ENCODE data around the gene HES4.
"Not testable (repeated sequence)": the region's sequence is repeated elsewhere in the genome, so short reads cannot be mapped to it uniquely, and the experiment has no call there.

The HES4 gene

GRCh38 chr1:1033731-1034438 lies 34.0 kb upstream of the HES4 start:
- Histone ChIP-seq H3K9ac (ENCODE audit: low read depth in 1 of 2, low read length in 2 of 2) (no peak overlapping the region), H3K27me3 (ENCODE audit: control insufficient read depth in 1 of 2, insufficient read depth in 2 of 2, low read length in 2 of 2) (peaks cover 14 to 26% of the 10 kb centered on the region in 2 donors), H3K4me3 (ENCODE audit: low read depth in 1 of 2, low read length in 2 of 2) (no peak overlapping the region), H3K27ac (ENCODE audit: low read depth, low read length) (no peak overlapping the region), H3K4me1 (ENCODE audit: control insufficient read depth in 1 of 2, insufficient read depth in 2 of 2, low read length in 2 of 2) (peaks cover 9 to 17% of the 10 kb centered on the region in 2 donors), H3K36me3 (ENCODE audit: control insufficient read depth in 1 of 2, insufficient read depth in 2 of 2, low read length in 2 of 2) (no peaks in the 10 kb centered on the region), H3K9me3 (ENCODE audit: control insufficient read depth in 1 of 2, low read length in 2 of 2) (no peaks in the 10 kb centered on the region)

- Histone ChIP-seq H3K36me3 (ENCODE audit: control insufficient read depth in 1 of 2, insufficient read depth in 2 of 2, low read length in 2 of 2) (no peaks in the 10 kb centered on the region), H3K9me3 (ENCODE audit: control insufficient read depth in 1 of 2, low read length in 2 of 2) (no peaks in the 10 kb centered on the region), H3K4me1 (ENCODE audit: control insufficient read depth in 1 of 2, insufficient read depth in 2 of 2, low read length in 2 of 2) (peaks cover 9 to 12% of the 10 kb centered on the region in 2 donors), H3K27me3 (ENCODE audit: control insufficient read depth in 1 of 2, insufficient read depth in 2 of 2, low read length in 2 of 2) (peaks cover 9 to 19% of the 10 kb centered on the region in 2 donors), H3K27ac (ENCODE audit: low read depth, low read length) (no peak overlapping the region), H3K9ac (ENCODE audit: low read depth in 1 of 2, low read length in 2 of 2) (peak overlapping the region in 1 of 2 donors; percentile 4), H3K4me3 (ENCODE audit: low read depth in 1 of 2, low read length in 2 of 2) (peak overlapping the region; percentile 51 to 55)
These were observed 33.2 kb upstream of the HES4 start for GRCh38 chr1:1033009-1033587.

GRCh38 chr1:1032424-1032823 lies 32.5 kb upstream of the HES4 start:
- Histone ChIP-seq H3K4me1 (ENCODE audit: control insufficient read depth in 1 of 2, insufficient read depth in 2 of 2, low read length in 2 of 2) (peaks cover 9 to 12% of the 10 kb centered on the region in 2 donors), H3K9ac (ENCODE audit: low read depth in 1 of 2, low read length in 2 of 2) (peak overlapping the region in 1 of 2 donors; percentile 4), H3K36me3 (ENCODE audit: control insufficient read depth in 1 of 2, insufficient read depth in 2 of 2, low read length in 2 of 2) (peaks cover 0 to 2% of the 10 kb centered on the region in 2 donors), H3K9me3 (ENCODE audit: control insufficient read depth in 1 of 2, low read length in 2 of 2) (no peaks in the 10 kb centered on the region), H3K27me3 (ENCODE audit: control insufficient read depth in 1 of 2, insufficient read depth in 2 of 2, low read length in 2 of 2) (peaks cover 7 to 13% of the 10 kb centered on the region in 2 donors), H3K4me3 (ENCODE audit: low read depth in 1 of 2, low read length in 2 of 2) (peak overlapping the region; percentile 51 to 55), H3K27ac (ENCODE audit: low read depth, low read length) (no peak overlapping the region)

- H3K4me3 ChIP-seq (ENCODE audit: low read depth in 1 of 2, low read length in 2 of 2), result no peak overlapping the region
- peaks cover 9 to 12% of the 10 kb centered on the region in 2 donors for H3K4me1 ChIP-seq (ENCODE audit: control insufficient read depth in 1 of 2, insufficient read depth in 2 of 2, low read length in 2 of 2)
- peaks cover 7% of the 10 kb centered on the region in 2 donors for H3K27me3 ChIP-seq (ENCODE audit: control insufficient read depth in 1 of 2, insufficient read depth in 2 of 2, low read length in 2 of 2)
- H3K9me3 ChIP-seq (ENCODE audit: control insufficient read depth in 1 of 2, low read length in 2 of 2), result no peaks in the 10 kb centered on the region
- no peak overlapping the region for H3K27ac ChIP-seq (ENCODE audit: low read depth, low read length)
- H3K9ac ChIP-seq (ENCODE audit: low read depth in 1 of 2, low read length in 2 of 2), result no peak overlapping the region
- H3K36me3 ChIP-seq (ENCODE audit: control insufficient read depth in 1 of 2, insufficient read depth in 2 of 2, low read length in 2 of 2), result peaks cover 0 to 3% of the 10 kb centered on the region in 2 donors
These were observed 31.9 kb upstream of the HES4 start for GRCh38 chr1:1031659-1032235.

GRCh38 chr1:1030867-1031658 lies 31.2 kb upstream of the HES4 start:
- not testable (repeated sequence) for H3K27ac ChIP-seq (ENCODE audit: low read depth, low read length); H3K4me3 ChIP-seq (ENCODE audit: low read depth in 1 of 2, low read length in 2 of 2); H3K36me3 ChIP-seq (ENCODE audit: control insufficient read depth in 1 of 2, insufficient read depth in 2 of 2, low read length in 2 of 2); H3K9me3 ChIP-seq (ENCODE audit: control insufficient read depth in 1 of 2, low read length in 2 of 2); H3K9ac ChIP-seq (ENCODE audit: low read depth in 1 of 2, low read length in 2 of 2); H3K27me3 ChIP-seq (ENCODE audit: control insufficient read depth in 1 of 2, insufficient read depth in 2 of 2, low read length in 2 of 2)
- peaks cover 9 to 12% of the 10 kb centered on the region in 2 donors for H3K4me1 ChIP-seq (ENCODE audit: control insufficient read depth in 1 of 2, insufficient read depth in 2 of 2, low read length in 2 of 2)

- H3K36me3 ChIP-seq (ENCODE audit: control insufficient read depth in 1 of 2, insufficient read depth in 2 of 2, low read length in 2 of 2), result peaks cover 0 to 3% of the 10 kb centered on the region in 2 donors
- no peaks in the 10 kb centered on the region for H3K9me3 ChIP-seq (ENCODE audit: control insufficient read depth in 1 of 2, low read length in 2 of 2)
- H3K9ac ChIP-seq (ENCODE audit: low read depth in 1 of 2, low read length in 2 of 2), result no peak overlapping the region
- H3K27me3 ChIP-seq (ENCODE audit: control insufficient read depth in 1 of 2, insufficient read depth in 2 of 2, low read length in 2 of 2), result peaks cover 4 to 7% of the 10 kb centered on the region in 2 donors
- peaks cover 9 to 12% of the 10 kb centered on the region in 2 donors for H3K4me1 ChIP-seq (ENCODE audit: control insufficient read depth in 1 of 2, insufficient read depth in 2 of 2, low read length in 2 of 2)
- H3K4me3 ChIP-seq (ENCODE audit: low read depth in 1 of 2, low read length in 2 of 2), result no peak overlapping the region
- H3K27ac ChIP-seq (ENCODE audit: low read depth, low read length), result no peak overlapping the region
These were observed 27.9 kb upstream of the HES4 start for GRCh38 chr1:1027791-1028190.

GRCh38 chr1:1026599-1027413 lies 26.9 kb upstream of the HES4 start:
- no peak overlapping the region for H3K4me3 ChIP-seq (ENCODE audit: low read depth in 1 of 2, low read length in 2 of 2)
- no peak overlapping the region for H3K27ac ChIP-seq (ENCODE audit: low read depth, low read length)
- peaks cover 0 to 4% of the 10 kb centered on the region in 2 donors for H3K27me3 ChIP-seq (ENCODE audit: control insufficient read depth in 1 of 2, insufficient read depth in 2 of 2, low read length in 2 of 2)
- peaks cover 0 to 3% of the 10 kb centered on the region in 2 donors for H3K36me3 ChIP-seq (ENCODE audit: control insufficient read depth in 1 of 2, insufficient read depth in 2 of 2, low read length in 2 of 2)
- H3K9me3 ChIP-seq (ENCODE audit: control insufficient read depth in 1 of 2, low read length in 2 of 2), result no peaks in the 10 kb centered on the region
- H3K9ac ChIP-seq (ENCODE audit: low read depth in 1 of 2, low read length in 2 of 2), result no peak overlapping the region
- peaks cover 3% of the 10 kb centered on the region in 2 donors for H3K4me1 ChIP-seq (ENCODE audit: control insufficient read depth in 1 of 2, insufficient read depth in 2 of 2, low read length in 2 of 2)

GRCh38 chr1:1025730-1026129 lies 25.8 kb upstream of the HES4 start:
- H3K4me3 ChIP-seq (ENCODE audit: low read depth in 1 of 2, low read length in 2 of 2), result no peak overlapping the region
- peaks cover 7 to 9% of the 10 kb centered on the region in 2 donors for H3K4me1 ChIP-seq (ENCODE audit: control insufficient read depth in 1 of 2, insufficient read depth in 2 of 2, low read length in 2 of 2)
- H3K36me3 ChIP-seq (ENCODE audit: control insufficient read depth in 1 of 2, insufficient read depth in 2 of 2, low read length in 2 of 2), result peaks cover 0 to 3% of the 10 kb centered on the region in 2 donors
- no peak overlapping the region for H3K27ac ChIP-seq (ENCODE audit: low read depth, low read length)
- H3K9ac ChIP-seq (ENCODE audit: low read depth in 1 of 2, low read length in 2 of 2), result no peak overlapping the region
- no peaks in the 10 kb centered on the region for H3K9me3 ChIP-seq (ENCODE audit: control insufficient read depth in 1 of 2, low read length in 2 of 2)
- H3K27me3 ChIP-seq (ENCODE audit: control insufficient read depth in 1 of 2, insufficient read depth in 2 of 2, low read length in 2 of 2), result peaks cover 0 to 4% of the 10 kb centered on the region in 2 donors

Measured in duodenal mucosa (tissue), 2 donors.